Neural cell (in vitro differentiated cells): ENCODE data around the gene ECE1.

Experiments used
- CTCF ChIP-seq: fragments of 450-650 bp; IDR thresholded peaks from 2 replicates; pipeline ENCODE4 v1.5.1; 2014; ENCODE audit warnings: antibody characterized with exemption, mild to moderate bottlenecking, moderate library complexity; ENCODE audit not compliant: poor library complexity, severe bottlenecking
- EP300 ChIP-seq: fragments of 450-650 bp; conservative IDR thresholded peaks from 2 replicates; pipeline ENCODE4 v1.6.1; 2014; ENCODE audit warnings: antibody characterized with exemption, mild to moderate bottlenecking, moderate library complexity; ENCODE audit not compliant: poor library complexity, severe bottlenecking
- EZH2 ChIP-seq: fragments of 200-600, 300-800 bp; shearing (Covaris generic), sonication (generic); IDR thresholded peaks from 2 replicates; pipeline ENCODE4 v1.6.1; 2014; ENCODE audit warnings: antibody characterized with exemption, low read length, borderline replicate concordance, mild to moderate bottlenecking; ENCODE audit not compliant: insufficient read depth, poor library complexity, severe bottlenecking
- MXI1 ChIP-seq: fragments of 450-650 bp; conservative IDR thresholded peaks from 2 replicates; pipeline ENCODE4 v1.6.1; 2014; ENCODE audit warnings: antibody characterized with exemption, mild to moderate bottlenecking; ENCODE audit not compliant: poor library complexity, severe bottlenecking
- POLR2AphosphoS5 ChIP-seq: IDR thresholded peaks from 2 replicates; pipeline ENCODE4 v1.6.1; 2012
- RAD21 ChIP-seq: fragments of 450-650 bp; conservative IDR thresholded peaks from 2 replicates; pipeline ENCODE4 v1.6.1; 2014; ENCODE audit warnings: antibody characterized with exemption, mild to moderate bottlenecking, moderate library complexity
- SMC3 ChIP-seq: fragments of 450-650 bp; conservative IDR thresholded peaks from 2 replicates; pipeline ENCODE4 v1.6.1; 2014; ENCODE audit warnings: antibody characterized with exemption, mild to moderate bottlenecking, moderate library complexity; ENCODE audit not compliant: poor library complexity

- TF ChIP-seq CTCF: no peak
- TF ChIP-seq EZH2: no peak
- TF ChIP-seq RAD21: no peak
- TF ChIP-seq EP300: no peak
- no peak for TF ChIP-seq SMC3
- TF ChIP-seq POLR2AphosphoS5: no peak
- no peak for TF ChIP-seq MXI1
Observed at GRCh38 chr1:21302747-21303715, 12.8 kb upstream of the ECE1 start.
